NCI-H1694 (cell line): ENCODE data around the gene SLC66A1.

Source experiments
- DNase-seq: peaks from one replicate; lab custom pipeline; 2025; lab: John Stamatoyannopoulos, UW

SLC66A1 gene

DNA sequence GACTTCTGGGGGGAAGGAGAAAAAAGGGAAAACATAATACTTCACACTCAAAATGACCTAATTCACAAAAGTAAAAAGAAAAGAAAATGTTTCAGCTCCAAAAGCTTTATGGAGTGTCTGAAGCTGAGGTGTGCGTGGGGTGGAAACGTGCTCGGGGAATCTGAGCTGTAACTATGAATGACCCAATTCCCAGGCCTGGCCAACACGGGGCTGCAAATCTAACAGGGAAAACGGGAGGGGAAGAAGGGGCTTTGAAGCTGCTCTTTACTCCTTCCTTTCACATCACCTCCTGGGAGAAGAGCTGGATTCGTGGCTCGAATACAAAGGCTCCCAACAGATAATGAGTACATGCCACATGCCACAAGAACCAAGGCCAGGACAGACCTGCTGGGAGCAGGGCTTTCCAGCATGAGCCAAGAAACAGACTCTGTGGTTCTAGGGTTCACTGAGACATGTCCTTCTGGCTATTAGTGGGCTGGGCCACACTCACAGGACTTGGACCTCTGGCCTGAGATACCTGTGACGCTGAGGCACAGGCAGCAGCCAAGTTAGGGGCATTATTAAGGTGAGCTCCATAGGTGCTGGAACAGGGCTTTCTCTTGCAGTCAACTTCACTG, 51.5 kb downstream of the SLC66A1 start:
- DNase-seq, result no peak

DNA sequence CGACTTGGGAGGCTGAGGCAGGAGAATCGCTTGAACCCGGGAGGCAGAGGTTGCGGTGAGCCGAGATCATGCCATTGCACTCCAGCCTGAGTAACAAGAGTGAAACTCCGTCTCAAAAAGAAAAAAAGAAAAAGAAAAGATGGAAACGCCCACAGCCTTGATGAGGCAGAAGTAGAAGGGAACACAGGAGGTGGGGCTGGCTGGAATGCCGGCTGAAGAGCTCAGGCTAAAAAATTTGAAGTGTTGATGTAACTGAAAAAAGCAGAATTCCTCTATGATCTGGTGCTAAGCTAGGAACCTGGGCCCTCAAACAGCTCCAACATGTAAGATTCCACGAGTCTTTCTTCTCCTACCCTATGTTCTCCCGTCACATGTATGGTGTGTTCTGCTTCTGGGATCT, 53.6 kb downstream of the SLC66A1 start:
- no peak for DNase-seq

DNA sequence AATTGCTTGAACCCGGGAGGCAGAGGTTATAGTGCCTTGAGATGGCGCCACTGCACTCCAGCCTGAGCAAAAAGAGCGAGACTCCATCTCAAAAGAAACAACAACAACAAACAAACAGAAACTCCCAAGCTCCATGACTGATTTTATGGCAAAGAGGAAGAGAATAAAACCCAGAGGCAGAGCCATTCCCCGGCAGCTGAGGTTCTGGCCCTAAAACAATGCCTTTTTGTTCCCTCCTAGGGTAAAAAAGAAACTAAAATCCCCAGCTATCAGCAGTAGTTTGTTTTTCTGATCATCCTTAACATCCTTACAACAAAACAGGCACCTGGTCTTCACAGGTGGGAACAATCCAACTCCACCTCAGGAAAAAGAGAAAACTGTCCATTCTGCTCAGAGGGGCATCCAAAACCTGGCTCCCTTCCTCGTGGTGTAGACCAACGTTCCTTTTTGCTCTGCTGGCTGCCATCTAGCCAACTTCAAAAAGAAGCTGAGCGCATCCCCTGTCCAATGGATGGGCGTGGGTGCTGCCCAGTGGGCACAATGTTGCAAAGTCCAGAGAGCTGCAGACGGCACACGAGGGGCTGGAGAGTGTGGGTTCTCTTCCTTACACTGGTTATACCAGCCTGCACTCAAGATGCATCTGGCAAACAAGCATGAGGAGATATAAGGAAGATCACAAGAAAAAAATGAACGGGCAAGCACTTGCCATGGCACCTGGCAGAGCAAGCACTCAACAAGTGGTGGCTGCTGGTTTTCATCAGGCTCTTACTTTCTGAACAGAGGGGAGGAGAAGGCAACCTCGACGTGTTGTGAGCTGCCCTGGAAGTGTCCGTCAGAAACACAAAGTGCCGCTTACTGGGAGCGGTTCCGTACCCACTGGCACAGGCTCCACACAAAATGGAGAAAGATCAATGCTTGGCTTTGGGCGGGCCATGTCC, 54.7 kb downstream of the SLC66A1 start:
- DNase-seq, result no peak

DNA sequence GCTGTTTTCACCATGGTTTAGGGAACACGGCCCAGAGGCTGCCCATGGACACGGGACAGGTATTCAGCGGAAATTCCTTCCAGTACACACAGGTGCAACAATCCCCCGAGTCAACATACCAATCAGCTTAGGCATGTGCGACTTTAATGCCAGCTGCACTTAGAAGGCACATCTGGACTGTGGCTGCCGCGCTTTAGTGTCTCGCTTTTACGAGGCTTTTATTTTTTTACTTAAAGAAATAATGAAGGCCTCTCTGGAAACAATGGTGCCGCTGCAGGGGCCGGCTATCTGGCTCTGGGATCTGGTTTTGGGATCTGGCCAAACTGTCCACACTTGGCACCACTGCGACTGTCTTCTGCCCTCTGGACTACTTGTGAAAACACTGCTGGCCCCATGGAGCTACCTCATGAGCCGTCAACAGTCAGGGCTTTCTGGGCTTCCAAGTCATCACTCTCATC, 55.5 kb downstream of the SLC66A1 start:
- no peak for DNase-seq

- DNase-seq, result no peak
Observed at GRCh38 chr1:19368050-19368449, 55.9 kb downstream of the SLC66A1 start.

DNA sequence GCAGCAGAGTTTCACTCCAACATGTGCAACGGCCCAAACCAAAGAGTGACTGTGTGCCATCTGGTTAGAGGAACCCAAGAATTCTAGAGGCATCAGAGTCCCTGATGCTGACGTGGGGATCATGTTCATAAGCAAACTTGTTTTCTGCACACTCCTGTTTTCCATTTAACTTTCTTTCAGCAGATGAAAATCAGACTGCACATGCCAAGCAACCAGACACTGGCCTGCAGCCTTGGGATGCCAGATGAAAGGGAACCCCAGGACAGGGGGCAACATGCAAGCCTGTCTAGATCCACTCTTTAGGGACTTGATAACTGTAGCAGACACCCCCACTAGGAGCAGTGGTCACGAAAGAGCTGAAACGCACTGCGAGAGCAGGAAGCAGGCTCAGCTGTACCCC, 56.8 kb downstream of the SLC66A1 start:
- DNase-seq, result no peak

DNA sequence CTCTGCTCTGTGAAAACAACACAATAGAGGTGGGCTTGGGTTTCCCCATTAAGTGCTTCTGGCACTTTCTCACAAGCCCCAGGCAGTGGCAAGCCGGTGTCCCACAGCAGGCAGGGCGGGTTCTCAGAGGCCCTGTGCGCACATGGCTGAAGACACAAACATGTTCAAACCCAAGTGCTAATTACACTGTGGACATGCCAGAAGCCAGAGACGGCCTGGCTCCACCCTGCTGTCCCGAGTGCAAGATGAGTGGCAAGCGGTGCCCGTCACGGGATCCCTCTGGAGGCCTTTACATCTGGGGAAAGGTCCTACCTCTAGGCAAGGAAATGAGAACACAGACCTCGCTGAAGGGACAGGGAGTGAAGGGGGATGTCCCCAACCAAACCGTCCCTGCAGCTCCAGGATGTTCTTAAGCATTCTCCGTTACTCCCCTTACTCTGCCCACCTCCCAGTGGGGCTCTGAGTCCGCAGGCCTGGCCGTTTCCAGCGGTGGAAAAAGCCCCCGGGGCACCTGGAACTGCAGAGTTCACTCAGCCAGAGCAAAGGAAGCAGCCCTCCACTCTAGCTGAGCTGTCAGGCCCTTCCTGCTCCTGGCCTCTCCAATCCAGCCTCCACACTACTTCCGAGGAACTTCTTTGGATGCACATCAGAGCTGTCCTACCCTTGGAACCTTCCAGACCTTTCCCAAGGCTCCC, 57.4 kb downstream of the SLC66A1 start:
- DNase-seq, result no peak

DNA sequence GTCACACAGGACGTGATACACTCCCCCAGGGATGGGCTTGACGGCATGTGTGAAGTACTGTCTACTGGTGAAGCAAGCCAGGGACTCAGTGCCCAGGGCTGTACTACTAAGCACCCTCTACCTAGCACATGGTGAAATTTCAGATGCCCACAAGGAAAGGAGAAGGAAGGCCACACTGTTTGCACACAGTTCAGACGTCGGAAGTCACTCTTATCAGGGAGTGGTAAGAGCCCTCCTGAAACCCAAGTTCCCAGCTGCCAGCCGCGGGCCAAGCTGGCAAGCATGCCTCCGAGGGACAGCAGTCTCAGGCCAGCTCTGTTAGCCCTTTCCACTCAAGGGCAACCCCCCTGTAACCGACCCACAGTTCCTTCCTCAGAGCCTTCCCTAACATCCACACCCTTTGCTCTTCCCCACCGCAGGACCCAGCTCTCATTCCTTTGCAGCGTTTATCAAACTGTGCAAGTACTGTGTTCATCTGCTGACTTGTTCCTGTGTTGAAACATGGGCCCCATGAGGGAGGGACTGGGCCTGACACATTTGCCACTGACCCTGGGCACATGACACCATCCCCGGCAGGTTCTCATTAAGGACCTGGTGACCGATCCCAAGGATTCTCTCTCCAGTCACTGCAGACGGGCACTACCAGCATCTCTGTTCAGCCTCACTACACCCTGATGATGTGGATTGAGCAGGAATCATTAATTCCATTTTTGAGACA, 58.5 kb downstream of the SLC66A1 start:
- DNase-seq, result no peak

GRCh38 chr1:19371226-19372135, 59.4 kb downstream of the SLC66A1 start:
- DNase-seq, result no peak

GRCh38 chr1:19372136-19372514, 60.0 kb downstream of the SLC66A1 start:
- DNase-seq, result no peak

GRCh38 chr1:19372602-19373001, 60.5 kb downstream of the SLC66A1 start:
- DNase-seq, result no peak

DNA sequence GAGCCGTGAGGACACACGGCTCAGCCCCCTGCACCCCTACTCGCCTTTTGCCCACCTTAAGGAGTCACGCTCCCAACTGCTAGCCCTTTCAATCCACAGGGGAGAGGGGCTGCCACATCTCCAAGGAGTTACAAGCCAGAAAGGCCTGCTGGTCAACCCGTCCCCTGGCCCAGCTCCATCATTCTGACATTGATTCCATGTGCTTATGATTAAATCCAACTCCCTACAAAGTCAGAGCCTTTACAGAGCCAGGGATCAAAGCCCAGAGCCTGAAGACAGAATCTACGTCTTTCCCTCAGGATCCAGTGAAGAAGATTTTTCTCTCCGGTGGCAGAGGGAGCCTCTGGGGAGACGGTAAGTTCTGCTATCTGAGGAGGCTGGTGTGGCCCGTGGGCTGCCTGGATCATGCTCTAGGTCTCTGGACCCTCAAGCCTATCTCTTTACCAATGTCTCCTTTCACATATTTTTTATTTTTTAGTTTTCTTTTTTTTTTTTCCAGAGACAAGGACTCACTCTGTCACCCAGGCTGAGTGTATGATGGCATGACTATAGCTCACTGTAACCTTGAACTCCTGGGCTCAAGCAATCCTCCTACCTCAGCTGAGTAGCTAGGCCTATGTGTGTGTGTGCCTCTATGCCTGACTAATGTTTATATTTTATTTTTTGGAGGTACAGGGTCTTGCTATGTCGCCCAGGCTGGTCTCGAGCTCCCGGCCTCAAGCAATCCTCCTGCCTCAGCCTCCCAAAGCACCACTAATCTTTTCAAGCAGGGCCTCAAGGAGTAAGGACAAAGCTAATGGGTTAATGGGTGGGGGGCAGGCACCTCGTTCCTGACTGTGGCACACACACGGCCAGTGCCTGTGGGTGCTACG, 61.3 kb downstream of the SLC66A1 start:
- DNase-seq, result no peak

DNA sequence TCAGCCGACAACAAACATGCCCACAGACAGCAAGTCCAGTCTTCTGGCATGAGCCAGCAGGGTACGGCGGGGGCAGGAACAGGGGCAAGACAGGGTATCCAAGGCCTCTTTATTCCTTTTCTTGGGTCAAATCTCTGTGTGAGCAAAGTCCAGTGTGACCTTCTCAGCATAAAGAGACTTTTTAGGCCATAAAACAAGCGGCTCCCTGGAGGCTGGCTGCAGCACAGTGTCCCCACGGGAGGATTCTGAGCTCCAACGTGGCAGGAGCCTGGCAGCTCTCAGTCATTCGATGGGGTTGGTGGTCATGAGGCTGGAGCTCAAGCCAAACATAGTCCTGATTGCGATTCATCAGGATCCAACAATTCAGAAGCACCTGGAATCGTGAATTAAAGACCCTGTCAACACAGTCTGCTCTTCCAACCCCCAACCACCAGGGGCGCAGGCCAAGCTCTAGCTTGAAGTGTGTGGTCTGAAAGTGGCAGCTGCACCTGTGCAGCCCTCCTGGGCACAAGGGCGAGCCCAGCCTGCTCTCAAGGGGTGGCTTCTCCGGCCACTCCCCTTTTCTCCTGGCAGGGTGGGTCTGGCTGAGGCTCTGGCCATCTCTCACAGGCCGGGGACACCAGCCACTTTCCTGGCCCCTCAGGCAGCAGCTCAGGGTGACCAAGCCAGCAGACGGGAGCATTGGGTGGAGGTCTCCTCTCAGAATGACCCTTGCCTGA, 62.1 kb downstream of the SLC66A1 start:
- no peak for DNase-seq

DNA sequence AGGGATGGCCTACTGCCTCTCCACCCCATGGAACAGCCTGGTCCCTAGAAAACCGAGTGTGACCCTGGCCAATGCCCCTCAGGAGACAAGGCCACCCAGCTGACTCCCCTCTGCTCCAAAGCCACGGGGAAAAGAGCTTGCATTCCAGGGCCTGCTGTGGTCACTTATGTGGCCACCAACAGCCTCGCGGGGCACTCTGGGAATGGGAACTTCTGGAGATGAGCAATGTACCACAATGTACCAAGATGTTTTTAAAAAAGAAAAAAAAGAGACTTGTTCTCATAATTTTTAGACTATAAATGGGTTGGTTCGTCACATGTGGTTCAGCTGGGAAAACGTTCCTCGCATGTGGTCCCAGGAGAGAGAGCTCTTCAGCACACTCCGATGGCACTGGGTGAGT, 62.8 kb downstream of the SLC66A1 start:
- DNase-seq, result no peak

GRCh38 chr1:19375631-19376400, 63.7 kb downstream of the SLC66A1 start:
- no peak for DNase-seq

DNA sequence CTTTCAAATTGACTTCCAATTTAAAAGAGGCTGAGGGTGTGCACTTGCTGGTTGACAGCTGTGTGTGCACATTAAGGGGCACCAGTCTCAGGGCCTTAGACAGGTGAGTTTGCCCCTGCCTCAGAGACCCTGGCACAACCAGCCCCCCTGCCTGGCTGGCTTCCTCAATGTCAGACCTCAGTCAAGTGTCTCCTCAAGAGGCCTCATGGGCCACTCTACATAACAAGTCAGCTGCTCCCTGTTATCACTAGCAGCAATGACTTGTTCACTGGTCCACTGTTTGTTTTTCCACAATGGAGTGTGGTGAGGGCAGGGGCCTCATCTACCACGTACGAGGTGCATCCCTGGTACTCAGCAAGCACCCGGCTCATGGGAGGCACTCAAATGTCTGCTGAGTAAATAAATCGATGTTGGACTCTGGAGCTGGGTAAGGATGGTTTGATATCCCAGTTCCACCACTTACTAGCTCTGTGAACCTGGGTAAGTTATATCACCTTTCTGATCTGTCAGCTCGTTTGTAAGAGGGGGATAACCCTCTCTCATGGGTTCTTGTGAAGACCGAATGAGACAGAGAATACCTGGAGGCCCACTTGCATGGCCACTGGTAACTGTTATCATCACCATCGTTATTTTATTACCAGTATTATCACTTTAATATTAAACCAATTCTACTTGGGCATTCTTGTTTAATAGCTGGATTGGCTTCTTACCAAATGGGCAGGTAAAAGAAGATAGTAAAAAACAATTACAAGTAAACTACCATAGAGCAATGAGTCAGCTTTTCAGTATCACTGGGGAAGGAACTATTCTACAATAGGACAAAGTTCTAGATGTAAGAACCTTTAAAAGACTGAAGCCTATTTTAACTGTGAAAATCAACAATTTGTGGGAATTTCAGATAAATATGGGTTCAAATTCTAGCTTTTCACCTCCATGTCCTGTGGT, 64.6 kb downstream of the SLC66A1 start:
- DNase-seq, result no peak
